ENCODE data around the gene PILRA.

The PILRA gene

DNA sequence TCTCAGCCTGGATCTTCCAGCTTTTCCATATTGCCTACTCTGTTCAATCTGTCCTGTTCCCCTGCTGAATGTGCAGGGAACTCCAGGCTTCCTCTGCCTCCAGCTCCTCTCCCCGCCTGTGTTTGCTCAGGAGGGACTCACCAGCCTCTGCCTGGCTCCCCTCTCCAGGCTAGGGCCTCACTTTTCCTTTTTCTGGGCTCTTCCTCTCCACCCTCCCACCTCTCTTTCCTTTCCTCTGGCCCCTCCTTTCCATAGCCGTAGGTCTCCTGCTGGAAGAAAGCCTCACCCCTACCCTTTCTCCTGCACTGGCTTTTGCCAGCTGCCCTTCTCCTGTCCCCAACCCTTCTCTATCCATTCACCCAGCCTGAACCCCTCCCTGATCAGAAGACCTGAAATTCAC lies 25.0 kb downstream of the PILRA start:
- peaks cover 76% of the 10 kb centered on the region for H3K4me1 Mint-ChIP-seq (ENCODE audit: low read depth)
- H3K36me3 Mint-ChIP-seq (ENCODE audit: low read depth), result peaks cover 80% of the 10 kb centered on the region
- intact Hi-C loops (cut with micrococcal nuclease), result no loop called here
- no peaks in the 10 kb centered on the region for H3K9me3 Mint-ChIP-seq
- H3K27ac Mint-ChIP-seq, result peak overlapping the region; percentile 70
- H3K4me3 Mint-ChIP-seq, result peak overlapping the region; percentile 39
- no peaks in the 10 kb centered on the region for H3K27me3 Mint-ChIP-seq

DNA sequence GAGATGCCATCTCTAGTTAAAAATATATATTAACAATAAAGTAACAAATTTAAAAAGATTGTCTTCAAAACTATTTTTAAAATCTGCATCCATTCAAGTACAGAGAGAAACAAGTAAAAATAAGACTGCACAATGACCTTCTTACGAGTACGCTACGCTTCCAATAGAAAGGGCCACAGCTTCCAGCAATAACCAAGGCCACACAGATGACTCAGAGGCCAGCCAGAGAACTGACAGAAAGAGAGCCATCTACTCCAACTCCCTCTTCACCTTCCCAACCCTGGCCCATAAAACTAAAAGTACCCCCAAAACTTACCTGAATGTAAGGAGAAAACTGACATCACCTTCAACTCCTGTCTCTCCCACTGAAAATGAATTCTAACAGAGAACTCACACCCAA lies 26.8 kb downstream of the PILRA start:
- no peak overlapping the region for H3K4me3 Mint-ChIP-seq
- H3K4me1 Mint-ChIP-seq (ENCODE audit: low read depth), result peaks cover 72% of the 10 kb centered on the region
- H3K27me3 Mint-ChIP-seq, result no peaks in the 10 kb centered on the region
- H3K36me3 Mint-ChIP-seq (ENCODE audit: low read depth), result peaks cover 82% of the 10 kb centered on the region
- intact Hi-C loops (cut with micrococcal nuclease), result no loop called here
- H3K9me3 Mint-ChIP-seq, result no peaks in the 10 kb centered on the region
- peak overlapping the region; percentile 70 for H3K27ac Mint-ChIP-seq

DNA sequence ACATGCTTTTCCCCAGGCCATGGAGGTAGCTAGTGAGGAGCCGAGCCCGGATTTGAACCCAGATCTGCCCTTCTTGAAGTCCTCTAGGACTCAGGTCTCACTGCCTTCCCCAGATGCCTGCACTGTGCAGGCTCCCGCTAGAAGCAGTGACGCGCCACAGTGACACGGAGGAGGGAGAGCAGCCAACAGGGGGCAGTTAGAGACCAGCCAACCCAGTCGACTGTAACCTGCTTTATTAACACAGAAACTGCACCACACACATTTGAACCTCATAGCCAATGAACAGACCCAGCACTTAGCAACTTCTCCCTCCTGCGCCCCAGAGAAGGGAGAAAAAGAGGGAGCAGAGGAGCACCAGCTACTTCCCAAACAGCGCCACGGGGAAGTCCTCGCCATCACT lies 27.4 kb downstream of the PILRA start:
- Mint-ChIP-seq H3K36me3 (ENCODE audit: low read depth) (peaks cover 82% of the 10 kb centered on the region), H3K27ac (peak overlapping the region; percentile 13), H3K4me1 (ENCODE audit: low read depth) (peaks cover 66% of the 10 kb centered on the region), H3K27me3 (no peaks in the 10 kb centered on the region), H3K4me3 (no peak overlapping the region), H3K9me3 (no peaks in the 10 kb centered on the region)
- intact Hi-C loops (cut with micrococcal nuclease), result no loop called here

DNA sequence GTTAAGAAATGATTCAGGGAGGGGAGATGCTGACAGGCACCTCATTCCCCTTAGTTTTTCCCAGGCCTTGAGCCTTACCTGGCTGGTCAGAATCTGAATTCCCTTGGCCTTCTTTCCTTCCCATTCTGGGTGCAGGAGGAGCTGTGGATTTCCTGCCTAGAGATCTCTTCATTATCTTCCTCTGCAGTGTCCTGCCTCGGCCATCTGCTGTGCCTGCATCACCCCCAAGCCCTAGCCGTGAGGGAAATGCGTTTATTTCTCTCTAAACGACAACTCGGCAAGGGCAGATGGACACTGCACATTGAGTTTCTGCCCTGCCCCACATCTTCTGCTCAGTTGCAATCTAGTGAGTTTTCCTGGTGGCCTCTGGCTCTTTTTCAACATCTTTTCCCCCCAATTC lies 28.5 kb downstream of the PILRA start:
- Mint-ChIP-seq H3K4me1 (ENCODE audit: low read depth) (peaks cover 60% of the 10 kb centered on the region), H3K4me3 (no peak overlapping the region), H3K27me3 (no peaks in the 10 kb centered on the region), H3K9me3 (no peaks in the 10 kb centered on the region), H3K27ac (peak overlapping the region; percentile 28), H3K36me3 (ENCODE audit: low read depth) (peaks cover 92% of the 10 kb centered on the region)
- intact Hi-C loops (cut with micrococcal nuclease), result no loop called here

DNA sequence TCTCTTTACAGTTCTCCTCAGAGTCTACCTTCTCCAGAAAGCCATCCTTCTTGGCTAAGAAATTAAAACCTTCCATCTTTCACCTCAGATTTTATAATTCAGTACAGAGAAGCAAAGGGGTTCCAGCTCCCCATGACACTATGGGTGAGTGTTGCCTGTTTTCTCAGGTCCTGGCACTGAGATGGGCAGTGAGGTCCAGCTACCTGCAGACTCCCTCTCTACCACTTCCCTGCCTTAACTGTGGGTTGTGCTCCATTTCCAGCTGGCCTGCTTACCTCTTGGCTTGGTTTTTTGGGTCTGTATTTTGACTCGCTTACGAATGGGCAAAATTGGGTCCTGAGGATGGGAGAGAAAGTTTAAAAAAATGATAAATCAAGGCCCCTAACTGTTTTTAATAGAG lies 29.0 kb downstream of the PILRA start:
- Mint-ChIP-seq H3K27me3 (no peaks in the 10 kb centered on the region), H3K4me1 (ENCODE audit: low read depth) (peaks cover 56% of the 10 kb centered on the region), H3K9me3 (no peaks in the 10 kb centered on the region), H3K36me3 (ENCODE audit: low read depth) (peaks cover 91% of the 10 kb centered on the region), H3K4me3 (no peak overlapping the region), H3K27ac (peak overlapping the region; percentile 28)
- intact Hi-C loops (cut with micrococcal nuclease), result no loop called here

DNA sequence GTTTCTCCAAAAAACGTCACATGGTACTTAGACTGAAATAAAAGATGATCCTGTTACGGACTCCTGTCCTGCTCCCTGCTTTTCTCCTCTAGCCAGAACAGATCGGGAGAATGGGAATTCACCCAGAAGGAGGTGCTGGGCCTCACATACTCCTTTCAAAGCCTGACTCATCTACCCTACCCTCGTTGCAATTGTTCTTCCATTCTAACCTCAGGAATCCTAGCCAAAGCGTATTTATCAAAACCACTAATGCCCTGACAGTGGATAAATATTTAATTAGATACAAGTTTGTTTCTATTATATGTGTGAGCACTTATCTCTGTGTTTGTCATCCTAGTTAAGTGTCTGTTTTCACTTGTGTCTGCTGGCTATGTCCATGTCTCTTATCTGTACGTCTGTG lies 33.5 kb downstream of the PILRA start:
- intact Hi-C loops (cut with micrococcal nuclease), result loop anchor here (5.0 kb wide), 1 partner anchor 44 kb away; no protein-coding TSS in a partner anchor
- peaks cover 46% of the 10 kb centered on the region for H3K36me3 Mint-ChIP-seq (ENCODE audit: low read depth)
- no peak overlapping the region for H3K4me3 Mint-ChIP-seq

DNA sequence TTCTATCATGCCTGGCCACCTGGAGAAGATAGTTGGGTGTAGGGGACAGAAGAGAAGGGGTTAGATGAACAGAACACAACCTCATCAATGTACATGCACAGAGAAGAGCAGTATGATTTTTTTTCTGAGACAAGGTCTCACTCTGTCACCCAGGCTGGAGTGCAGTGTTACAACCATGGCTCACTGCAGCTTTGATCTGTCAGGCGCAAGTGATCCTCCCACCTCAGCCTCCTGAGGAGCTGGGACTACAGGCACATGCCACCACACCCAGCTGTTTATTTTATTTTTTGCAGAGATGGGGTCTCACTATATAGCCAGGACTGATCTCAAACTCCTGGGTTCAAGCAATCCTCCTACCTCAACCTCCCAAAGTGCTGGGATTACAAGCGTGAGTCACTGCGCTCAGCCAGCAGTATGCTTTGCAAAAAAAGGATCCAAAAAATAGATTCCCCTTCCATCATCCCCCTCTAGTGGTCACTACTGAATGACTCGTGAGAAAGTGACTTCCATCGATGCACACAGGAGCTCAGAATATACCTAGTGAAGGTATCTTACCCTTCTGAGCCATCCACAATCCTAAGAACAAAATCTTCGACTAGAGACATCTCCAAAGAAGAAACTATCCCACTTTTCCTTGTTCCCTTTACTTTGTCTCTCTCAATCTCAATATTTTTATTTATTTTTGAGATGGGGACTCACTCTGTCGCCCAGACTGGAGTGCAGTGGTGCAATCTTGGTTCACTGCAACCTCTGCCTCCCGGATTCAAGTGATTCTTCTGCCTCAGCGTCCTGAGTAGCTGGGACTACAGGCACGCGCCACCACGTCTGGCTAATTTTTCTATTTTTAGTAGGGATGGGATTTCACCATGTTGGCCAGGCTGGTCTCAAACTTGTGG lies 34.2 kb downstream of the PILRA start:
- Mint-ChIP-seq H3K4me1 (ENCODE audit: low read depth) (peaks cover 17% of the 10 kb centered on the region), H3K27ac (no peak overlapping the region), H3K4me3 (no peak overlapping the region), H3K9me3 (no peaks in the 10 kb centered on the region), H3K36me3 (ENCODE audit: low read depth) (peaks cover 43% of the 10 kb centered on the region), H3K27me3 (no peaks in the 10 kb centered on the region)
- intact Hi-C loops (cut with micrococcal nuclease), result loop anchor here (5.0 kb wide), 1 partner anchor 45 kb away; no protein-coding TSS in a partner anchor

More for the DNA sequence above, 33.5 kb downstream of the PILRA start:
- Mint-ChIP-seq H3K9me3 (no peaks in the 10 kb centered on the region), H3K27me3 (no peaks in the 10 kb centered on the region), H3K4me1 (ENCODE audit: low read depth) (peaks cover 17% of the 10 kb centered on the region), H3K27ac (peak overlapping the region; percentile 15)

DNA sequence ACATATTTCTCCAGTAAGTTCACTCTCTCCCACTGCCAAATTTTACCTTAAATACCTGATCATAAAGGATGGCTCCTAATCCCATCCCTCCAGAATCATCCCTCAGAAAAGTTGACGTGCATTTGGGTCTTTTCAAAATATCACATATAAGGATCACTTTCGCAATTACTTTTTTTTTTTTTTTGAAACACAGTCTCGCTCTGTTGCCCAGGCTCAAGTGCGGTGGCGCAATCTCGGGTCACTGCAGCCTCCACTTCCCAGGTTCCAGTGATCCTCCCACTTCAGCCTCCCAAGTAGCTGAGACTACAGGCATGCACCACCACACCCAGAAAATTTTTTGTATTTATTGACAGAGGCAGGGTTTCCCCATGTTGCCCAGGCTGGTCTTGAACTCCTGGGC lies 37.8 kb downstream of the PILRA start:
- Mint-ChIP-seq H3K9me3 (no peaks in the 10 kb centered on the region), H3K4me1 (ENCODE audit: low read depth) (peaks cover 19% of the 10 kb centered on the region), H3K4me3 (no peak overlapping the region), H3K27me3 (no peaks in the 10 kb centered on the region), H3K36me3 (ENCODE audit: low read depth) (peaks cover 27% of the 10 kb centered on the region), H3K27ac (no peak overlapping the region)
- intact Hi-C loops (cut with micrococcal nuclease), result no loop called here

DNA sequence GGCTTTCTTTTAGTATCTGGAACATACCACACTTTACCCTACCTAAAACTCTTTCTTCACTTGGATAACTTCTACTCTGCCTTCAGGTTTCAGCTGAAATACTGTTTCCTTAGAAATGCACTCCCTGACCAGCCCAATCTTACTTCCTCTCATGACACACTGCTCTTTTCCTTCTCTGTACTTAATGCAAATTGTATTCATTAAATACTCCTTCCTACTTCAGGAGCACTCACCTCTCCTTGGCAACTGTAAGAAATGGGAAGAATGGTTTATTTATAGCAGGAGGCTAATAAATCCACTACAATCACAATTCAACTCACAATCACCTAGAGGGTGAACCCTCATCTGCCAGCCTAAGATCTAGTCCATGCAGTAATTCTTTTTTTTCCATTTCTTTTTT lies 40.1 kb downstream of the PILRA start:
- H3K9me3 Mint-ChIP-seq, result no peaks in the 10 kb centered on the region
- H3K36me3 Mint-ChIP-seq (ENCODE audit: low read depth), result peaks cover 33% of the 10 kb centered on the region
- no peaks in the 10 kb centered on the region for H3K27me3 Mint-ChIP-seq
- peak overlapping the region; percentile 85 for H3K27ac Mint-ChIP-seq
- peaks cover 19% of the 10 kb centered on the region for H3K4me1 Mint-ChIP-seq (ENCODE audit: low read depth)
- intact Hi-C loops (cut with micrococcal nuclease), result no loop called here
- H3K4me3 Mint-ChIP-seq, result peak overlapping the region; percentile 32

DNA sequence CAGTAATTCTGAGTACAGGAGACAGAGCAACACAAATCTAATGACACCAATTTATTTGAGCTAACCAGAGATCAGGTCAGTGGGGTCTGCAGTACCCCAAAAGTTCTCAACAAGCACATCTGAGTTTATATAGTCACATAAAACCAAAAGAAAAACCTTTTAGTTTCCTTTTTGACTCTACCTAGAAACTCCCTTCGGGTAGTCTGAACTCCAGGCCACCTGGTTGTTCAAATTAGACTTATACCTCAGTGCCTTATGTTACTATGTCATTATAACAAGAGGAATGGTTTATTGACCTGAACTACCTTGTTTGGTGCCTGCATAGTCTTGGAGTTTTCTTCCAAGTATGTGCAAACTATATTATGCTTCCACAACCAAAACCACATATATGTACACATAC lies 40.6 kb downstream of the PILRA start:
- peak overlapping the region; percentile 85 for H3K27ac Mint-ChIP-seq

DNA sequence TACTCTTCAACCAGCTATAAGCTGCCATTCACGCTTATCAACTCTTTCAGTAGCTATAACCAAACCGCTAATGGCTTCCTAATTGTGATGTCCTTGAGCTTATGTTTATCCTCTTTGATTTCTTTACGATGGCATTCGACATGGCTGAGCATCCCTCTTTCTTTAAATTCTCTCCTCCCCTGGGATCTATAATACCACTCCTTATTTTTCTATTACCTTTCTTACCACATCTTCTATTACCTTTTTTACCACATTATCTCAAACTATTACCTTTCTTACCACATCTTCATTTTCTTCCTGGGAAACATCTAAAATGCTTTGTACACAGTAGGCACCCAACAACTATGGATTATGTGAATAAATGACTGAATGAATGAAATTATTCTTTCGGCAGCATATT lies 42.2 kb downstream of the PILRA start:
- Mint-ChIP-seq H3K4me3 (no peak overlapping the region), H3K4me1 (ENCODE audit: low read depth) (peaks cover 25% of the 10 kb centered on the region), H3K36me3 (ENCODE audit: low read depth) (peaks cover 43% of the 10 kb centered on the region), H3K27ac (no peak overlapping the region), H3K27me3 (no peaks in the 10 kb centered on the region), H3K9me3 (no peaks in the 10 kb centered on the region)
- intact Hi-C loops (cut with micrococcal nuclease), result no loop called here

More for the DNA sequence above, 40.6 kb downstream of the PILRA start:
- Mint-ChIP-seq H3K36me3 (ENCODE audit: low read depth) (peaks cover 33% of the 10 kb centered on the region), H3K27me3 (no peaks in the 10 kb centered on the region), H3K4me3 (no peak overlapping the region), H3K9me3 (no peaks in the 10 kb centered on the region), H3K4me1 (ENCODE audit: low read depth) (peaks cover 19% of the 10 kb centered on the region)
- intact Hi-C loops (cut with micrococcal nuclease), result no loop called here

DNA sequence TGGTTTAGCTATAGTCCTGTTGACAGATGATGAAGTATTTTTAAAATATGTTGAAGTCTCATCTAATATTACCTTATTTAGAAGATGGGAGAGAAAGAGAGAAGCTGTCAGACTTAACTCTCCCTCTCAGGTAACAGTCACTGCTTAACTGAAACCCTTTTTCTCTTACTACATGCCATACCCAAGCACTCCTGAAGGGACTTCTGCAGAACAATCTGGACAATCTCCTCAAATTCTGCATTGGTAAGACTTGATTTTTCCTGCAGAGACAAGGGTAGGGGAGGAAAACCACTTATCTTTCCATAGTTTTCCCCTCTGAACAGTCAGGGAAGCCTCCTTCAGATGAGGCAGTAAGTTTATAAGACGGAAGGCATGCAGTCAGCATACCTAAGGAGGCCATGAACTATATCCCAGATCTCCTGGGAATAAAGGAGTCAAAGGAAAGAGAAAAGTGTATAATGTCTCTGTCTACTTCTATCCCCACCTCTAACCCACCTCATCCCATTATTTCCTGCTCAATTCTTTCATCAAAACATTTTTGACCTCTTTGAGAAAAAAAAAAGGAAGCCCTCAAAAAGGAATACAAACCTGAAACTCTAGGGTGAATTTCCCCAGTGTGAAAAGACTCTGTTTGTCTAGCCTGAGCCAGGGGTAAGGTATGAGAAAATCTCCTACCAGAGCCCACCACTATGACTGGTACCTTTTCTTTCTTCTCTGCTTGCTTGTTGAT lies 45.8 kb downstream of the PILRA start:
- Mint-ChIP-seq H3K27me3 (no peaks in the 10 kb centered on the region), H3K4me1 (ENCODE audit: low read depth) (peaks cover 13% of the 10 kb centered on the region), H3K36me3 (ENCODE audit: low read depth) (peaks cover 58% of the 10 kb centered on the region), H3K9me3 (no peaks in the 10 kb centered on the region), H3K4me3 (no peak overlapping the region), H3K27ac (peak overlapping the region; percentile 65)
- intact Hi-C loops (cut with micrococcal nuclease), result no loop called here

DNA sequence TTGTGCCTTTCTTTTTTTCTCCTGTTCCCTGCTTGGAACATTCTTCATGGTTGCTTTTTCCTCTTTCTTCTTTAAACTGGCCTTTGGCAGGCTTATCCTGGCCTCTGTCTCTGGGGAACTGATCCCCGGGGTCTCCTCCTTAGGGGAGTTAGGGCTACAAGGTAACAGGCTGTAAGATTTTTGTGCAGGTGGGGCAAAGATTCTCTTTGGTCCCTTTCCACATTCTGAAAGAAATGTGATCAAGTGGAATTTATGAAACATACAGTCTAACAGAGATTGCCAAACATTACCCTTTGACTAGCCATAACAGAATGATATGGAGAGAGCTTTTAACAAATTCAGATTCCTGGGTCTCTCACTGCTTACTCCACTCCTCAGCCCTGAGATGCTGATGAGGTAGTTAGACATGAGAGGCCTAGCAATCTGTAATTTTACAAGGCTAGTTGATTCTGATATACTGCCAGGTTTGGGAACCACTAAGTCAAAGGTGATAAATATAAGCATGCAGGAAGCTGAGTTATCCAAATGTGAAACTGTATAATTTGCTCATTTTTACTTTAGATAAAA lies 46.5 kb downstream of the PILRA start:
- Mint-ChIP-seq H3K9me3 (no peaks in the 10 kb centered on the region), H3K36me3 (ENCODE audit: low read depth) (peaks cover 58% of the 10 kb centered on the region), H3K27ac (peak overlapping the region; percentile 65), H3K4me3 (no peak overlapping the region), H3K27me3 (no peaks in the 10 kb centered on the region), H3K4me1 (ENCODE audit: low read depth) (peaks cover 13% of the 10 kb centered on the region)
- intact Hi-C loops (cut with micrococcal nuclease), result no loop called here

DNA sequence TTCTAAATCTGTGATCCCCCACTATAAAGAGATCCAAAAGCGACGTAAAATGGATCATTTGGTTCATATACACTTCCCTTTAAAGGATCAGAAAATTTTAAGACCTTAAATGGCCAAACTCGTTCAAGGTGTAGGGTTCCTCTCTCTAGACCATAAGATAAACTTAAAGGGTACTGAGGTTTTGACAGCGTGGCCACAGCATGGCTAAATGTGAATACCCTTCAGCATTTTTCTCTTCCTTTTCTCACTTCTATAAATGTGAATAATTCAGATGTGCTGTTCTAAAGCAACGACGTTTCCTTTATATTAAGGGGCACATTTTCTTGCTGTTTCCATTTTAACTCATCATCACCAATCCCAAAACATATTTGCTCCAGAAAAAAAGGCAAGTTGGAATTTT lies 50.0 kb downstream of the PILRA start:
- Mint-ChIP-seq H3K9me3 (no peaks in the 10 kb centered on the region), H3K36me3 (ENCODE audit: low read depth) (peaks cover 34% of the 10 kb centered on the region)
- intact Hi-C loops (cut with micrococcal nuclease), result no loop called here

More for the DNA sequence above, 50.0 kb downstream of the PILRA start:
- Mint-ChIP-seq H3K27ac (no peak overlapping the region), H3K4me1 (ENCODE audit: low read depth) (peaks cover 25% of the 10 kb centered on the region), H3K27me3 (no peaks in the 10 kb centered on the region), H3K4me3 (no peak overlapping the region)

Measured in dendritic cell treated with granulocyte-macrophage colony-stimulating factor and Interleukin-4, amounts not matched to agents 40 ng/mL and 50 ng/mL, for 4 days (primary cell).